Femur (tissue), 1 donor: ENCODE measurements around the gene FHOD3.
A peak's percentile ranks its signal among the peaks of the same experiment; 100 is the strongest.

Experiments
- DNase-seq: peaks from one replicate; pipeline ENCODE4 v3.0.0-alpha.2; 2017

Gene FHOD3

DNA sequence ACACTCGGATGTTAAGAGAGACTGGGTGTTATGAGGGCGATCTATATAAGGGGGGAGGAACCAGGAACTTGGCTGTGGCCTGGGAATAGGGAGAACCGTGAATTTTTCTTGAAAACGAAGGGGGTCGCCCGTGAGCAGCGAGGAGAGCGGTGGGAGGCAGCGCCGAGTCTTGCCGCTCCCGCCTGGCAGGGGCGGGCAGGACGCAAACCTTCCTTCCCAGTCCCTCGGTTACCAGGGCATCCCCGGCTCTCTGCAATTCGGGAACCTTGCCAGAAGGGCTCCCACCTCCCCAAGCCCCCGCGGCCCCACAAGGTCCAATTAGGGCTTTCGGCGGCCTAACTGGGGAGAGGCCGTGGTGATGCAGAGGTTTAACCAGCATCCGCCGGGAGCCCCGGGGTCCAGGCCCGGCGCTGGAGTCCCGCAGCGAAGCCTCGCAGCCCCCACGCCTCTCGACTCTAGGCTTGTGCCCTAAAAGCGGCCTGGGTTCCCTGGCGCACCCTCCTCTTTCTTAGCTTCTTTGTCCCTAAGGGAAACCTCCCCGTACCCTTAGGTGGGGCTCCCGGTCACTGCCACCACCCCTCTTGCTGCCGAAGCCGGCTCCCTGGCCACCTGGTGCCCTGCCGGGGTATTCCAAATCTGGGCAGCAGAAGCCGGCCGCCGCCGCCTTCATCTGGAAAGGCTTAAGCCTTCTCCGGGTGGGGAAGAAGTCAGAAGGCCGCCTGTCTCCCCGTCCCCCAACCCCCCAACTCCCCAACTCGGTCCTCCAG lies 680 bp upstream of the FHOD3 start:
- peak; percentile 88 for DNase-seq

DNA sequence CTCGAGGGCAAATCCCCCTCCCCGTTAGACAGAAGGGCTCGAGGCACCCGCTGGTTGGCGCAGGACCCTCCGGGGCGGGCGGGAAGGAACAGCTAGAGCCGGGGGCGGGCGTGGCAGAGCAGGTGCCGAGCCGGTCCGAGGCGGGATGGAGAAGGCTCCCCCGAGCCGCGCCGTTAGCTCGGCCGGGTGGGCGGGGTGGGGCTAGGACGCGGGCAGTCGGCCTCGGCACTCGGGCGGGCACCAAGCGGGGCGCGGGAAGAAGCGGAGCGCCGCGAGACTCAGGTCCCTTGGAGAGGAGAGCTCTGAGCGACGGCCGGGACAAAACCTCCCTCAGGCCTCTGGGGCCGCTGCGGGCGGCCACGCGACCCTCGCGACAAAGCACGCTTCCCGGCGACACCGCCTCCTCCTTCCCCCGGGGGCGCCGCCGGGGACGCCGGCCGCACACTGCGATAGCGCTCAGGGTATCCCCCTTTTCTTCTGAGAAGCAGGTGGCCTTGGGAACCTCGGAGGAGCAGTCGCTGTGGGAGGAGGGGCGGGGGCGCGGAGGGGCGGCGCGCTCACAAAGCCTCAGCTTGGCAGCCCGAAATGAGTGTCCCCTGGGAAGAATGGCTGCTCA lies 721 bp downstream of the FHOD3 start:
- DNase-seq = peak; percentile 38

DNA sequence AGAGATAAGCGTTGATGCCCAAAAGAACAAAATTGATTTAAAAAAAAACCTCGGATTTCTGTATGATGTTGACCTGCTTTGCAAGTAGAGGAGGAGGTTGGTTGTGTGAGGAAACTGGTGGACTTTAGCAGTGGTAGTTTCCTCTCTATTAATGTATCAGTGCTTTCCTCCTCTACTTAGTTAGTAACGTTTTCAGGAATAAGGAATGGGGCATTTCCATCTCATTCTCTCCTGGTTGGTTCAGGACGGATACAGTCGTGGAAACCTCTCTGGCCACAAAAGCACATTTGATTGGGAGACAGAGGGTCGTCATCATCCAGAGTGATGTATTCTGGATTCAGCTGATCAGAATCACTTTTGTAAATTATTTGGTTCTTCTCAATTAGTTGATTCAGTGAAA lies 1.5 kb downstream of the FHOD3 start:
- DNase-seq = no peak

DNA sequence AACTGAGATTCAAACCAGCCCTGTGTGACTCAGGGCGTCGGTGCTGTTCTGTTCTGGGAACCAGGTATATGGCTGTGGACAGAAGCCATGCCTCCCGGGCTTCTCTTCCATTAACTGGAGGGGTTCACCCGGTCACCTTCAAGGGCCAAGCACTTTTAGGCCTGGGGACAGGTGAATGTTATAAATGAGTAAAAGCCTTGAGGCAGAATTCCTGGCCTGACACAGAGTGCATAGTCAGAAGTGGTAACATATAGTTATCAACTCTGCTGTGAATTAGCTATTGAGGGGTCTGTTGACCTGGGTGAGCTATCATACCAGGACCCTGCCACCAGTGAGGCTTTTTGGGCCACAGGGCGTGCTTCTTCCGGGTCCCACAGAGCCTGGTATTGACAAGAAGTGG lies 2.7 kb downstream of the FHOD3 start:
- DNase-seq = no peak

GRCh38 chr18:36301884-36302283 lies 4.4 kb downstream of the FHOD3 start:
- no peak for DNase-seq

DNA sequence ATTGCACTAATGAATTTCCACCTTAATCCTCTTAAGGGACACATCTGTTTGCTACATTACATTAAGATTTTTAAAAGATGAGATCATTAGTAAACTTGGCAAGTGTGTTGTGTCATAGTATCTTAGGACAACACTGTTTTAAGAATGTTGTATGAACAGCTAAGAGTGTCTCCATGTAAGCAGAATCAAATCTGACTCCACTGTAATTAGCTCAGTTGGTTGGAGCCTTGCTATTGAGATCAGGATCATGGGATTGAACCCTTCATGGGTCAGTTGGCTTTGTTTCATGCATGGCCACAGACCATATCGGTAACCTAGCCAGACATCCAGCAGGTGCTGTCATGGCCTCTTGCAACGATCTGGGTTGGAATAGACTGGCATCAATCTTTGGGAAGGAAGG lies 5.2 kb downstream of the FHOD3 start:
- DNase-seq = no peak

DNA sequence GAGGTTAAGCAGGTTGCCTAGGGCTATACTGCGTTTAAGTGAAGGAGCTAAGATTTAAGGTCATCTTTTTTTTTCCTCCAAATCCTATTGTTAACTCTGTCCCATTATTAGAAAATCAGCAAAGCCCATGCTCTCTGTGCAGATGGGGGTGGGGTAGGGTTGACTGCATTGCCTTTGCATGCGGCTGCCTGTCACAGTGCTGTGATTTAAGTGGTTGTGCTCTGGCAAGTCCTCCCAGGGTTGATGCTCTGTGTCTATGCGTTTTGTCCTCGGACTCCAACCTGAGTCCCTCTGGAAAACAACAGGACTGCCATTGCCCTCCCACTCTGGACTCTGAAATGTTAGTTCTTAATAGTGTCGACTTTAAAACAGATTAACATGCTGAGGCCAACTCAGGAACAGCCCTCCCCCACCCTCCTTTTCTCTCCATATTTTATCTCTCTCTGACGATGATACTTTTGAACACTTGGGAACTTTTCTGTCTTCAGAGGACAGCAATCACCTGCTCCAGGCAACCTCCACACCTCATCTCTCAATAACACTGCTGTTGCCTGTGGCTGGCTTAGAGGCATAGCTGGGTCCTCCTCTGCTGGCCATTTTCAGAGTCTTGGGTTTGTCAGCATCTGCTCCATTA lies 5.8 kb downstream of the FHOD3 start:
- no peak for DNase-seq

DNA sequence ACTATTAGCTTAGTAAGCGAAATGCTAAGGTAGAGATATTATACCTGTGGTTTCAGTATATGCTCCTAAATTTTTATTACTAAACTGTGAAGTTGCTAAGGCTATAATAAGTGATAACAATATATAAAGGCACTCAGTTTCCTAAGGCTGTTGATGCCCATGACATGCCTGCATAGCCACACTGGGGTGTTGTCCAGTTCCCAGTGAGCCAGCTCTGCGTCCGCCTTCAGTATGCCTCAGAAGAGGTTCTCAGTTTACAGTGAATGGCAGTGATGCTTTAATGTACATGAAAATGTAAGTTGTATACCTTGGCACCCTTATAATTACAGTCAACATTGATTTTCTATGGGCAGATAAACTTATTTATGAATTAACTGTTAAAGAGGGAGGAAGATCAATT lies 7.2 kb downstream of the FHOD3 start:
- no peak for DNase-seq

DNA sequence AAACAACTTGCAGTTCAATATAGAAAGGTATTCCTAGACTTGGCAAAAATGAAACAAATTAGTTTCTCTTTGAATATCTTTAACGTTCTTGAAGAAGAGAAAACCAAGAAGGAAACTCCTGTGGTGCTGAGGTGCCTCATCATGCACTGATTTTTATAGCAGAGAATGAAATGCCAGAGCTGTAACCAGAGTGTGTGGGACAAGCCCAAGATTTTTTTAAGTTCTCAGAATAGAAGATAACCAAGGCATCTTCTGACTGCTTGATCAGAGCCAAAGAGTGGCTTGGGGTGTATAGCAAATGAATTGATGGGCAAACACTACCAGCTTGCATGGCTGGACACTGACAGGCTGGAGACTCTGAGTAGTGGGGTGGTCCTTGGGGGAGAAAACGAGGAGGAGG lies 7.9 kb downstream of the FHOD3 start:
- DNase-seq = no peak

- no peak for DNase-seq
Observed at GRCh38 chr18:36307513-36307912, 10.0 kb downstream of the FHOD3 start.

DNA sequence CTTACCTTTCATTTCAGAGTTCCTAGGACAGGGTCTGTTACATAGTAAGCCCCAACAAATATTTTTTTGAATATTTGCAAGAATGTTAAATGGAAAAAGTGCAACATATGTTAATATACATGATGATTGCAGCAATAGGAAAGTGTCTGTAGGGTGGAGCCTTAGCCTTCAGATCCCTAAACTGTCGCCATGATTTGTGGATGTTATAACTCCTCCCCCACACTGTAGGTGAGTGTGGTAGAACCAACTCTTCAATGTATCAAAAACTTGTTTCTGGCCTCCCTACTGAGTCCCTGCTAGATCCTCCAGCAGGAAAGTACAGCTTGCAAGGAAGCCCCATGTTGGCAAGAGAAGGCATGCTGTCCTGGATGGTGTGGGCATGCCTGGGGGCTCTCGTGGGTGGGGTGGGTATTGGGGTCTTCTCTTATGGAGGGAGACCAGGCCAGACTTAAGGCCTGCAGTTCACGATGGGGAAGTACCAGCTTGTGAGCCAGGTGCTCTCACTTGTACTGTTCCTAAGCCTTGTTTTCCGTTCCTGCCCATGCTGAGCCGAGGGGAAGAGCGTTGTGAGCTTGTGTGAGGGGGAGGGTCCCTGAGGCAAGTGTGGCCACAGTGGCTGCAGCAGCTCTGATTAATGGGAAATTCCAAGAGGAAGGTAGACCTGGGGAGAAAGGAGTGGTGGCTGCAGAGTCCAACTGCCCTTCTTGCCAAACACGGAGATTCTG lies 11.4 kb downstream of the FHOD3 start:
- DNase-seq = no peak

- peak; percentile 38 for DNase-seq
Observed at GRCh38 chr18:36309436-36310391, 12.2 kb downstream of the FHOD3 start.

GRCh38 chr18:36311026-36311570 lies 13.6 kb downstream of the FHOD3 start:
- DNase-seq = no peak

DNA sequence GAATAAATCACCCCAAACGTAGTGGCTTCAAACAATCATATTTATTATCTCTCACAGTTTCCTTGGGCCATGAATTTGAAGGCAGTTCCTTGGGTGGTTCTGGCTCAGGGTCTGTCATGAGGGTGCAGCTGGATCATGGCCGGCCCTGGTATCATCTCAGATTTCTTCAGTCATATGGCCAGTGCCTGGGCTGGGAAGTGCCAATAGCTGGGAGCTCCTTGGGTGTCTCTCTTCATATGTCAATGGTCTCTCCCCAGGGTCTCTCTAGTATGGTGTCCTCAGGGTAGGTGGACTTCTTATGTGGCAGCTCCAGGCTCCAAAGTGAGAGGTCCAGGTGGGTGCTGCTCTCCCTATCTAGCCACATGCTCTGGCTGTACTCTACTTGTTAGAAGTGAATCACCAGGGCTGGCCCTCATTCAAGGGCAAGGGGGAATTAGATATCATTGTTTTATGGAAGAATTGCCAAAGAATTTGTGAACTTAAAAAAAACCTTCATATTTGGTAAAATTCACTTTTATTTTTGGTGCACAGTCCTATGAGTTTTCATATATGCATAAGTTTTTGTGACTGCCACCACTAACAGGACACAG lies 15.4 kb downstream of the FHOD3 start:
- no peak for DNase-seq

DNA sequence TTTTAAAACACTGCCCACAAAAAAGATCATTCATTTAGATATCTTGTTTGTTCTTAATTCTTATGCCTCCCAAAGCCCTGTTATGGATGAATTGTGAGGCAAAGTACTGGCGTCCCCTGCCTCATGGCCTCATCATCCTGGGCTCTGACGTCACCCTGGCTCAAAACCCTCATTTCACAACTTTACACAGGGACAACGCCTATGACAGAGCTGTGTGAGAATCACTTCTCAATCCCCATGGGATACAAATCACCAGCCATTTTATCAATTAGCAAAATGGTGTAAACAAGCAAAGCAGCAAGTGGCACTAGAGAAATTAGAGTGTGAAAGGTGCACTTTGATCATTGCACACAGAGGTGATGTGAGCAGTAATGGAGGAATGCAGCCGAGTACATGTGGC lies 16.6 kb downstream of the FHOD3 start:
- DNase-seq = no peak

GRCh38 chr18:36314754-36315153 lies 17.2 kb downstream of the FHOD3 start:
- no peak for DNase-seq

DNA sequence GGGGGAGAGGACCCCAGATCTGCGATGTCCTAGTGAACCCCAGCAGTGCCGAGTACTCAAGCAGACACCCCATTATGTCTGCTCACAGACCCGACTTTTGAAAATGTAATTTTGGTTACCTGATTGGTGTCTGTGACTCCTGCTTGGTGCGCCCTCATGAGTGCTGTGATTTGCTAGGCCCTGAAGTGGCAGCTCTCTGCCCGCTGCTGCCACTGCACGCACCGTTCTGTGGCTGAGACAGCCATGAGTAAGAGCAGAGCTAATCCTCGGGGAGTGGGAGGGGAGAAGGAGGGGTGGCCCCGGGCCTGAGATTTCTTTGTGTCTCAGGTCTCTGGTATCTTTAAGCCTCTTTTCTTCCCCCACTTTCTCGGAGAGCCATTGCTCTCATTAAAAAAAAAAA lies 18.2 kb downstream of the FHOD3 start:
- DNase-seq = no peak

DNA sequence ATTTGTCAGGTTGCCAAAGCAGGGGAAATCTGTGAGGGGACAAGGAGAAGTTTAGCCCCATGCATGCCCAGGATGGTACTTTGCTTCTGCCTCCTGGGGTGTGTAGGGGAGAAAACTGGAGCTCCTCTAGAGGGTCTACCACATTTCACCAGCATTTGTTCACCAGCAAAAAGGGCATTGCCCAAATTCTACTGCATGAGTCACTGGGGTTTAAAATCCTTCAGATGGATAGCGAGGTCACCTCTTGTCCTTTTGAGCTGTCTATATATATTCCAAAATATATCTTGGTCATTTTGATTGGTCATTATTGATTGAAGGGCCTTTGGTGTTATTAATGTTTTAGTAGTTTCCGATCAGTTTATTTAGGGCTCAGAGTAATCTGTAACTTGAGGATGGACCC lies 18.7 kb downstream of the FHOD3 start:
- DNase-seq = no peak

- no peak for DNase-seq
Observed at GRCh38 chr18:36321658-36322407, 24.3 kb downstream of the FHOD3 start.

DNA sequence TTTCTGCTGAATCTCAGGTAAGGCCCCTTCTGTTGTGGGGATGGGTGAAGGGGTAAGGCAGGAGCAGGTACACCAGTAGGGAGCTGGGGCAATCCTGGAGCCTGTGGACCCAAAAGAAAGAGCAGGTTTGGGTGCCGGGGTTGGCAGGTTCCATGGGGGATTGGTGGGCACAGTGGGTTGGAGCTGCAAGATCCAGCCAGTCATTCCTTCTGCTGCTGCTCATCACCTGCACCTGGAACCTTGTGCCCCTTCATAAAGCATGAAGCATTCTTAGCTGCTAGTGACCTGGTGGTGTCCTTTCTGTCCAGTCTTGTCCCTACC lies 24.9 kb downstream of the FHOD3 start:
- no peak for DNase-seq

DNA sequence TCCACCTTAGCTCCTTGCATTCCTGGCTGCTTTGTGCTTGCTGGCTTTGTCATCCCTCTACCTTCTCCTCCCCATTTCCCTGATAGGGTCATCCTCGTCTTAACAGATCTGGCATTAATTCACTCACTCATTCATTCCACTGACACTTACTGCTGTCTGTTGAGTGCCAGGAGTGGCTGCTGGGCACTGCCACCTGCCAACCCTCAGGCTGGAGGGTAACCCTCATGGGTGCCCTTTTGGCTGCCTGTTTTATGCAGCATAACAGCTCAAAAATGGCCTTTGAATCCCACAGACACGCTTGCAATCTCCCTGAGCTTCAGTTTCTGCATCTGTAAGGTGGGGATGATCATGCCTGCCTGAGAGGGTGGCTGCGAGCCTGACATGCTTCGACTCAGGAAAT lies 25.2 kb downstream of the FHOD3 start:
- no peak for DNase-seq
